Measurements from ENCODE around the gene RABGAP1L.

DNA sequence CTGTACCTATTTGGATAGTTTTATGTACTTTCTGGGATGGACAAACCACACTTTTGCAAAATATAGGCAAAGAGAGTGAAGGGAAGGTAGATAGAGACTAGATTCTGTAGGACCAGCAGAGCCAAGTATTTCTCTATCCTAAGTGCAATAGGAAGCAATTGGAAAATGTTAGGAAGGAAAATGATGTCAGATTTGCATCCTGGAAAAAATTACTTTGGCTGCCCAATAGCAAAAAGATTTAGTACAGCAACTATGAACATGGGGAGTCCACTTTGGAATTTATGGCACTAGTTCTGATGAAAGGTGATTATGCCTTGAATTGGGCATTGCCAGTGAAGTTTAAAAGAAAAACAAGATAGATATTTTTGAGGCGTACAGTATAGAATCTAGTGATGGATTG, 789.7 kb downstream of the RABGAP1L start:
- no peak for TF ChIP-seq HNF4G (IDR thresholded peaks at IDR 0.05)
- TF ChIP-seq FOXA1 (IDR thresholded peaks at IDR 0.05), result no peak
- no peak for TF ChIP-seq TAF1 (conservative IDR thresholded peaks at IDR 0.05)
- TF ChIP-seq, protein P1, sequence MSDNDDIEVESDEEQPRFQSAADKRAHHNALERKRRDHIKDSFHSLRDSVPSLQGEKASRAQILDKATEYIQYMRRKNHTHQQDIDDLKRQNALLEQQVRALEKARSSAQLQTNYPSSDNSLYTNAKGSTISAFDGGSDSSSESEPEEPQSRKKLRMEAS (IDR thresholded peaks at IDR 0.05), result no peak

All from liver (tissue), 2 donors.